ENCODE measurements around the gene CBFA2T3.

GRCh38 chr16:88965411-88965810 lies 11.6 kb downstream of the CBFA2T3 start:
- TF ChIP-seq CTCF (IDR thresholded peaks at IDR 0.05) (no peak), ZFX (IDR thresholded peaks at IDR 0.05; ENCODE audit: borderline replicate concordance) (no peak)

Data from 22Rv1 (cell line).